ENCODE measurements around the gene H6PD.

- TF ChIP-seq CTCF (IDR thresholded peaks at IDR 0.05; ENCODE audit: low read depth, low read length, missing input control) (no peak), YY1 (IDR thresholded peaks at IDR 0.05) (no peak), ATF3 (IDR thresholded peaks at IDR 0.05) (no peak), TAF1 (conservative IDR thresholded peaks at IDR 0.05) (no peak), MAX (IDR thresholded peaks at IDR 0.05) (no peak), GABPA (IDR thresholded peaks at IDR 0.05 in 1 of 2, conservative IDR thresholded peaks at IDR 0.05 in 1 of 2) (no peak)
These were observed 32.2 kb upstream of the H6PD start for GRCh38 chr1:9202240-9202870.

Measured in liver (tissue), 3 donors.